HG03575 (cell line): ENCODE results near the gene CPNE2.
"Not testable (repeated sequence)": the region's sequence is repeated elsewhere in the genome, so short reads cannot be mapped to it uniquely, and the experiment has no call there.

Experiments
- ATAC-seq: cut with Tn5 transposase; IDR thresholded peaks from one replicate; pipeline ENCODE4 v1.9.1; 2021; ENCODE audit not compliant: unreplicated experiment, insufficient number of reproducible peaks, low FRiP score; ENCODE audit errors: extremely low read depth

CPNE2 gene

DNA sequence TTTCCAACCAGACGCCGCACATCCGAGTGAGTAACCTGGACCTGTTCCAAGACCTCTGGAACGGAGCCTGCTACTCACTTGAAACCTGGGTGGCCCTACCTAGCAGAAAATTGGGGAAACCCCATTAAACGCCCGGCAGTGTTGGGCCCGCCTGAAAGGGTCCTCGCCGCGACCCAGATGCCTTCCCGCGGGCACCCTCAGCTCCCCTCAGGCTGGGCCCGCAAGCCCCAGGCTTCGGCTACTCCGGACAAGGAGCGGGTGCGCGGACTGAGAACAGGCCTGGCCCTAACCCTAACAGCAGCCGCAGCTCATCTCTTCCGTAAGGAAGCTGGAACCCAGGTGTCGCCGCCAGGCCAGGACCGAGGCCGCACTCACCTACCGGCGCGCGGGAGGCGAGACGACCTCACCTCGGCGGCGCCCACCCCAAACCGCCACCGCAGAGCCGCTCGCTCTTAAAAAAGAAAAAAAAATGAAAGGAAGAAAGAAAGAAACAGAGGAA, 93.1 kb downstream of the CPNE2 start:
- peak; percentile 19 for ATAC-seq

GRCh38 chr16:57185945-57186871, 93.8 kb downstream of the CPNE2 start, which contains the start of the genes PSME3IP1 and RSPRY1:
TSS of gene PSME3IP1 (minus strand) at chr16:57186039. CDS start at chr16:57173854, 12,185 bp downstream.
TSS of gene RSPRY1 (plus strand) at chr16:57186329. CDS start at chr16:57204659, 18,330 bp downstream.
- peak; percentile 71 for ATAC-seq

GRCh38 chr16:57186872-57187854, 94.8 kb downstream of the CPNE2 start:
- no peak for ATAC-seq

DNA sequence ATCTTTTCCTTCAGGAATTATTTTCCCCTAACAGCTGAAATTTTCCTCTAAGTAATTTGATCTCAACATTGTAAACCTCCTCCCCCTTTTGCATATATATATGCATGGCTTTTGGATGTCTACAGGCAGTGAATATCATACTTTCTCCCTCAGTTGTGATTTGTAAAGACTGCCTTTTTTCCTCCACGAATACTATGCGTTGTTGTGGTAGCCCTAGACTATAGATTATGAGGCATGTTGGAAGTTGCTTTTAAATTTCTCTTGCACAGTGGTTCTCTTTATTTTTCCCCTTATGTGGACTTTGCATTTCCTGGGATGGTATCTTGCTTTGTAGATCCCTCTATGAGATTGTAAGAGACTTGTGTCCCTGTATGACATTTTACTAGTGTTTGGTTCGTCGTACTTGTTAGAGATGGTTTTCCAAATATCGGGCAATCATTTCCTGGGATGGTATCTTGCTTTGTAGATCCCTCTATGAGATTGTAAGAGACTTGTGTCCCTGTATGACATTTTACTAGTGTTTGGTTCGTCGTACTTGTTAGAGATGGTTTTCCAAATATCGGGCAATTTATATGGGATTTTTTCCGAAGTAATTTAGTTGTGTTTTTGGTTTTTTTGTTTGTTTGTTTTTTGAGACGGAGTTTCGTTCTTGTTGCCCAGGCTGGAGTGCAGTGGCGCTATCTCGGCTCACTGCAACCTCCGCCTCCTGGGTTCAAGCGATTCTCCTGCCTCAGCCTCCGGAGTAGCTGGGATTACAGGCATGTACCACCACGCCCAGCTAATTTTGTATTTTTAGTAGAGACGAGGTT, 95.7 kb downstream of the CPNE2 start:
- not testable (repeated sequence) for ATAC-seq

GRCh38 chr16:57188711-57189002, 96.3 kb downstream of the CPNE2 start:
- no peak for ATAC-seq

- ATAC-seq: not testable (repeated sequence)
These were observed 97.1 kb downstream of the CPNE2 start for GRCh38 chr16:57189527-57189926.

GRCh38 chr16:57190136-57190535, 97.8 kb downstream of the CPNE2 start:
- no peak for ATAC-seq

DNA sequence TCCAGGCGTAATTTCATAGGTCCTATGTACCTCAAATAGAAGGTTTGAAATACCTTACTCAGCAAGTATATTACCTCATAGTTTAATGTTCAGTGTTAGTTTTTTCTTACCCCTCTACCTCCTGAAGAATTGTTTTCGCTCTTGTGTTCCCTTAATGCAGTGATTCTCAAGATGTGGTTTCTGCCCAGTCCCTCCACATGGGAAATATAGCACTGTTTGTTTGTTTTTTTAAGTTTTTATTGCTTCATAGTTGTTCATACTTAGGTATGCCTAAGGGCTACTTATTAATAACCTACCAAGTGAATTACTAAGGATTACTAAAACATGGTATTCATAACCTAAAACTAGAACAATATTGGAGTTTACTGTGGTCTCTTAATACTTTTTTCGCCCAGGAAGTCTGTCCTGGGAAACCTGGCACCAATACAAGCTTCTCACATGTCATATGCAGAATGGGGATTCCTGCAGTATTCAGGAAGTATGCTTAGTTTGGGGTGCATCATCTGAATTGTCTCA, 98.7 kb downstream of the CPNE2 start:
- ATAC-seq: no peak

DNA sequence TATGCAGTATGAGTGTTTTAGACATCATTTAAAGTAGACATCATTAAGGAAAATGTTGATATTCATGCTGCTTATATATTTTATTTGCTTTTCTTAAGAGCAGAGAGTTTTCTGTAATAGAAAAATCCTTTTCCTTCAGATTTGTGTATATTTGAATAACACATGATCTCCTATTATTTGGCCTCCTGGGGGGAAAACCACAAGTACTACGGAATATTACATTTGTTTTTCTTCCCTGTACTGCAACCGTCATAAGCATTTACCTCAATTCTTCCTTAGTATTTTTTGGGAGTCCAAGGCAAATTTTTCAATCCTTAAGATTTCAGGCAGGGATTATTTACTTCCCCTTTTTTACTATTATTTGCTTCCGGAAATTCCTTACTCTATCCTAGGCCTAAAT, 99.8 kb downstream of the CPNE2 start:
- no peak for ATAC-seq

GRCh38 chr16:57192720-57193486, 100.5 kb downstream of the CPNE2 start:
- no peak for ATAC-seq

- ATAC-seq: no peak
These were observed 102.1 kb downstream of the CPNE2 start for GRCh38 chr16:57194512-57194911.

GRCh38 chr16:57196286-57196685, 103.9 kb downstream of the CPNE2 start:
- no peak for ATAC-seq

GRCh38 chr16:57196753-57197152, 104.4 kb downstream of the CPNE2 start:
- ATAC-seq: no peak
